ENCODE data around the gene FETUB. TPM values are rescaled to one million over a fixed set of nuclear protein-coding genes. Genes with fewer than 3 reads are reported as not detected.

The FETUB gene
- total and polyA plus RNA-seq, 2 donors (not counting 3 experiments of a cell fraction or from before 2014, with no cell fraction given) = not detected

- Histone ChIP-seq H3K79me2 (ENCODE audit: control insufficient read depth, insufficient read depth, low read length) (no peaks in the 10 kb centered on the region), H3K27ac (ENCODE audit: insufficient read depth, low read depth, low read length) (no peak overlapping the region), H3K4me1 (ENCODE audit: control insufficient read depth, extremely low read depth, insufficient read depth, low read length) (no peaks in the 10 kb centered on the region), H2AFZ (ENCODE audit: low read depth, low read length) (no peak overlapping the region), H3K9me1 (replicated peaks; ENCODE audit: control insufficient read depth, extremely low read depth, insufficient read depth, low read length) (no peaks in the 10 kb centered on the region), H3K36me3 (ENCODE audit: control insufficient read depth in 2 of 2, extremely low read depth in 1 of 2, insufficient read depth in 2 of 2, low read length in 2 of 2) (no peaks in the 10 kb centered on the region), H3K4me3 (replicated peaks in 1 of 3; ENCODE audit: insufficient read depth in 1 of 3, low read depth in 1 of 3, low read length in 3 of 3) (no peak overlapping the region), H3K4me2 (ENCODE audit: insufficient read depth, low read length) (no peak overlapping the region), H3K27me3 (ENCODE audit: control insufficient read depth in 2 of 2, insufficient read depth in 2 of 2, low read length in 2 of 2) (no peaks in the 10 kb centered on the region), H4K20me1 (replicated peaks; ENCODE audit: control insufficient read depth, extremely low read depth, insufficient read depth, low read length) (no peaks in the 10 kb centered on the region), H3K9ac (replicated peaks; ENCODE audit: extremely low read depth, insufficient read depth, low read length) (no peak overlapping the region), H3K9me3 (replicated peaks; ENCODE audit: control insufficient read depth, insufficient read depth, low read length) (no peaks in the 10 kb centered on the region)
- no TSS peak for BruUV-seq (replicated peaks)
- TF ChIP-seq GATA2 (IDR thresholded peaks at IDR 0.05; ENCODE audit: insufficient read depth, insufficient read length, low read depth, low read length) (no peak), JUN (IDR thresholded peaks at IDR 0.05; ENCODE audit: borderline replicate concordance, insufficient read depth, insufficient read length, low read depth) (no peak), MAX (IDR thresholded peaks at IDR 0.05; ENCODE audit: insufficient read depth, insufficient read length) (no peak), EZH2 (IDR thresholded peaks at IDR 0.05; ENCODE audit: borderline replicate concordance, low read depth, low read length, severe bottlenecking) (no peak), CTCF (IDR thresholded peaks at IDR 0.05; ENCODE audit: extremely low read depth in 1 of 2, insufficient read depth in 1 of 2, low read depth in 1 of 2, low read length in 2 of 2) (no peak), POLR2A (IDR thresholded peaks at IDR 0.05; ENCODE audit: low read depth, low read length) (no peak), MYC (IDR thresholded peaks at IDR 0.05; ENCODE audit: low read depth, low read length) (no peak), FOS (IDR thresholded peaks at IDR 0.05; ENCODE audit: borderline replicate concordance, insufficient read depth, low read length) (no peak), POLR2AphosphoS5 (IDR thresholded peaks at IDR 0.05; ENCODE audit: insufficient read depth, low read depth, low read length) (no peak)
- FAIRE-seq (no peak), DNase-seq (ENCODE audit: low read depth, low spot score) (no peak)
- intact Hi-C loops (cut with micrococcal nuclease) = no loop called here
- CTCF ChIA-PET = no interaction called here
- dilution Hi-C loops (cut with MboI; ENCODE audit: extremely low pct_ligation_motif_present, low sequenced_read_pairs) = no loop called here
- POLR2A ChIA-PET = no interaction called here
Measured at GRCh38 chr3:186635532-186635931, 4.7 kb upstream of the FETUB start.

Measured in endothelial cell of umbilical vein (primary cell).